ENCODE measurements around the gene GLG1.
"Not testable (repeated sequence)": the region's sequence is repeated elsewhere in the genome, so short reads cannot be mapped to it uniquely, and the experiment has no call there.

Gene GLG1

GRCh38 chr16:74524926-74525325 is 82.0 kb downstream of the GLG1 start:
- no peak for TF ChIP-seq JUND (IDR thresholded peaks at IDR 0.05; ENCODE audit: low read depth)
- in situ Hi-C loops (cut with HindIII; ENCODE audit: low pct_unique_long_range_greater_than_20kb, low sequenced_read_pairs): no loop called here
- no peak for DNase-seq (ENCODE audit: low read depth in 1 of 2, low spot score in 1 of 2)

GRCh38 chr16:74524117-74524516 is 82.8 kb downstream of the GLG1 start:
- no peak for TF ChIP-seq JUND (IDR thresholded peaks at IDR 0.05; ENCODE audit: low read depth)
- in situ Hi-C loops (cut with HindIII; ENCODE audit: low pct_unique_long_range_greater_than_20kb, low sequenced_read_pairs): no loop called here
- no peak for DNase-seq (ENCODE audit: low read depth in 1 of 2, low spot score in 1 of 2)

- DNase-seq (ENCODE audit: low read depth in 1 of 2, low spot score in 1 of 2); in situ Hi-C loops (cut with HindIII; ENCODE audit: low pct_unique_long_range_greater_than_20kb, low sequenced_read_pairs): not testable (repeated sequence)
These were observed 83.2 kb downstream of the GLG1 start for GRCh38 chr16:74523706-74524105.

GRCh38 chr16:74522160-74522559 is 84.8 kb downstream of the GLG1 start:
- no peak for TF ChIP-seq JUND (IDR thresholded peaks at IDR 0.05; ENCODE audit: low read depth)
- in situ Hi-C loops (cut with HindIII; ENCODE audit: low pct_unique_long_range_greater_than_20kb, low sequenced_read_pairs): no loop called here
- DNase-seq (ENCODE audit: low read depth in 1 of 2, low spot score in 1 of 2): no peak

- in situ Hi-C loops (cut with HindIII; ENCODE audit: low pct_unique_long_range_greater_than_20kb, low sequenced_read_pairs): no loop called here
- TF ChIP-seq JUND (IDR thresholded peaks at IDR 0.05; ENCODE audit: low read depth): no peak
- no peak for DNase-seq (ENCODE audit: low read depth in 1 of 2, low spot score in 1 of 2)
These were observed 85.2 kb downstream of the GLG1 start for GRCh38 chr16:74521691-74522090.

- in situ Hi-C loops (cut with HindIII; ENCODE audit: low pct_unique_long_range_greater_than_20kb, low sequenced_read_pairs): not testable (repeated sequence)
These were observed 88.0 kb downstream of the GLG1 start for GRCh38 chr16:74518934-74519333.

GRCh38 chr16:74511961-74512360 is 95.0 kb downstream of the GLG1 start:
- DNase-seq (ENCODE audit: low read depth in 1 of 2, low spot score in 1 of 2): no peak
- in situ Hi-C loops (cut with HindIII; ENCODE audit: low pct_unique_long_range_greater_than_20kb, low sequenced_read_pairs): no loop called here
- no peak for TF ChIP-seq JUND (IDR thresholded peaks at IDR 0.05; ENCODE audit: low read depth)

More at GRCh38 chr16:74518934-74519333, 88.0 kb downstream of the GLG1 start:
- DNase-seq (ENCODE audit: low read depth in 1 of 2, low spot score in 1 of 2): not testable (repeated sequence)

GRCh38 chr16:74505011-74505410 is 101.9 kb downstream of the GLG1 start:
- DNase-seq (ENCODE audit: low read depth in 1 of 2, low spot score in 1 of 2): no peak
- in situ Hi-C loops (cut with HindIII; ENCODE audit: low pct_unique_long_range_greater_than_20kb, low sequenced_read_pairs): no loop called here
- no peak for TF ChIP-seq JUND (IDR thresholded peaks at IDR 0.05; ENCODE audit: low read depth)

GRCh38 chr16:74503412-74503811 is 103.5 kb downstream of the GLG1 start:
- no peak for TF ChIP-seq JUND (IDR thresholded peaks at IDR 0.05; ENCODE audit: low read depth)
- in situ Hi-C loops (cut with HindIII; ENCODE audit: low pct_unique_long_range_greater_than_20kb, low sequenced_read_pairs): no loop called here
- no peak for DNase-seq (ENCODE audit: low read depth in 1 of 2, low spot score in 1 of 2)

GRCh38 chr16:74501484-74502478 is 105.1 kb downstream of the GLG1 start:
- no peak for DNase-seq (ENCODE audit: low read depth in 1 of 2, low spot score in 1 of 2)
- in situ Hi-C loops (cut with HindIII; ENCODE audit: low pct_unique_long_range_greater_than_20kb, low sequenced_read_pairs): no loop called here
- TF ChIP-seq JUND (IDR thresholded peaks at IDR 0.05; ENCODE audit: low read depth): no peak

GRCh38 chr16:74500907-74501306 is 106.0 kb downstream of the GLG1 start:
- TF ChIP-seq JUND (IDR thresholded peaks at IDR 0.05; ENCODE audit: low read depth): no peak
- DNase-seq (ENCODE audit: low read depth in 1 of 2, low spot score in 1 of 2): no peak
- in situ Hi-C loops (cut with HindIII; ENCODE audit: low pct_unique_long_range_greater_than_20kb, low sequenced_read_pairs): no loop called here

- DNase-seq (ENCODE audit: low read depth in 1 of 2, low spot score in 1 of 2): no peak
- in situ Hi-C loops (cut with HindIII; ENCODE audit: low pct_unique_long_range_greater_than_20kb, low sequenced_read_pairs): no loop called here
- no peak for TF ChIP-seq JUND (IDR thresholded peaks at IDR 0.05; ENCODE audit: low read depth)
These were observed 107.8 kb downstream of the GLG1 start for GRCh38 chr16:74499114-74499513.

GRCh38 chr16:74497761-74498160 is 109.2 kb downstream of the GLG1 start:
- DNase-seq (ENCODE audit: low read depth in 1 of 2, low spot score in 1 of 2): no peak
- no peak for TF ChIP-seq JUND (IDR thresholded peaks at IDR 0.05; ENCODE audit: low read depth)
- in situ Hi-C loops (cut with HindIII; ENCODE audit: low pct_unique_long_range_greater_than_20kb, low sequenced_read_pairs): no loop called here

Measured in T47D (cell line).